Suppressor macrophage treated with lipopolysaccharide for 1 hour (primary cell): ENCODE measurements around the gene EPB41.
"Not testable (repeated sequence)": the region's sequence is repeated elsewhere in the genome, so short reads cannot be mapped to it uniquely, and the experiment has no call there.

Experiments
- DNase-seq, 3 donors: peaks; one replicate each; pipeline ENCODE4 v3.0.0-alpha.2; 2020 to 2022

EPB41 gene

DNA sequence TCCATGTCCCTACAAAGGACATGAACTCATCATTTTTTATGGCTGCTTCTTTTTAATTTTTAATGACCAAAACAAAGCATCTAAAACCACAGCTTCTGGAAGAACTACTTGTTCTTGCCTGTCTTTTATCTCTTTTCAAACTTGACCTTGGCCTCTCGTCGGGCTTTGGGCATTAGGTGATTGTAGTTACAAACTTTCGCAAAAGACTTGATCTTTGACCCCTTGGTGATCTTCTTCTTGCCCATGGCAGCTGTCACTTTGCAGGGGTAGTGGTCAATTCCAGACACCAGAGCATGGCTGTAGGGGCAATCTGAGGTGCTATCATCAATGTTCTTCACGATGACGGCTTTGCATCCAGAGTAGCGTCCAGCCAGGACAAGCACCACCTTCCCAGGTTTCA lies 67.8 kb downstream of the EPB41 start:
- DNase-seq = no peak

DNA sequence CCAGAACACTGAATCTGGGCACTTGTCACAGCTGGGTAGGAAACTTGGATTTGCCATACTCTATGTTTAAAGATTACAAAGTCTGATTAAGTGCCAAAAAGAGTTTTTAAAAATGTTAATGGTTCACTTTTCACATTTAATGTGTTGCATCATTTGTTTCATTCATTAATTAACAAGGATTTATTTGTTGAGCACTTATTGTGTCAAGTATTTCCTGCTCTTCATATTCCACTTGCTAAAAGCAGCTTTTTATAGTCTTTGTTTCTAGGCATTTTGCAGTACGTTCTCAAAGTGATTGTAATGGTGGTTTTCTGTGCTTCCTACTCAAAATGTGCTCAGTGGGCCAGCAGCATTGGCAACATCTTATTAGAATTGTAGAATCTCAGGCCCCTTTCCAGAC lies 68.7 kb downstream of the EPB41 start:
- no peak for DNase-seq

DNA sequence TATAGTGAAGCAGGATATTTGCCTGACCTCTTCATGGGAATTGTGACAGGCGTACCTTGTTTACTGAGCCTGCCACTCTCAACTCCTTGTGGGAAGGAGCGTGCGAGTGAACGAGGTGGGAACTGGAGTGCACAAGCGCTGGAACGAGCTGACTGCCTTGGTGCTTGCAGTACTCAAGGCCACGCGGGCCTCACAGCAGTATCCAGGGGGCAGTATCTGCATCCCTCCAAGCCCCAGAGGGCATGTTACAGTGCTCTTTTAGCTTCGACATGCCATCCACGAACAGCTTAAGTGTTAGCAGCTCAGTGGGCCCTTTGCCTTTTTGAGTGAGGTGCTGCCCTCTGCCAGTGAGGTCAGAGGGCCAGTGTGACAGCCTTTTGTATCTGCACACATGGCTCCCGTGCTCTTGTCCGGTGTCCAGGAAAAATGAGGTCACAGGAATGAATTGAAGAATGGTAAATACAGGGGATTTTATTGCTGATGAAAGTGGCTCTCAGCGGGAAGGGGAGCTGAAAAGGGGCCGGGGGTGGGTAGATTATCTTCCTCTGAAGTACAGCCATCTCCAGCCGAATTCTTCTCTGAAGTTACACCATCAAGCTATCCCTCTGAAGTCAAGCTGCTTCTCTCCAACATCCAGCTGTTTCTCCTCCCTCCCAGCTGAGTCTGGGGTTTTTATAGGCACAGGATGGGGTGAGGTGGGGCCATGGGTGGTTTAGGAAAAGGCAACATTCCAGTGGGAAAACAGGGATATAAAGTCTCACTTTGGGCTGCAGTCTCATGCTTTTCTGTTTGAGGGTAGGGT lies 69.3 kb downstream of the EPB41 start:
- no peak for DNase-seq

DNA sequence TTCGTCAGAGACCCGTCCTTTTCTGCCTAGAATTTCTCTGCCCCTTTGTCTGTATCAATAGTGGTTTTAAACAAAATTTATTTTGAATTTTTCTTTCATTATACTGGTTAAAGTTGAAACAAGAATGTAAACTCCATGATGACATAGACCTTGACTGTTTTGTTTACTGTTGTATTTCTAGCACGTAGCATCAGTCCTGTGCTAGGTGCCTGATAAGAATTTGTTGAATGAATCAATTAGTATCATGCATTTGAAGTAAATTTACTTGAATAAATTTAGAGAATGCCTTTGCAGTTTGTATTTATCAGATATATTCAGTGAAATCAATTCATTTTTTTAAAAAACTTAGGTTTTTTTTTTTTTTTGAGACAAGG lies 69.9 kb downstream of the EPB41 start:
- no peak for DNase-seq

DNA sequence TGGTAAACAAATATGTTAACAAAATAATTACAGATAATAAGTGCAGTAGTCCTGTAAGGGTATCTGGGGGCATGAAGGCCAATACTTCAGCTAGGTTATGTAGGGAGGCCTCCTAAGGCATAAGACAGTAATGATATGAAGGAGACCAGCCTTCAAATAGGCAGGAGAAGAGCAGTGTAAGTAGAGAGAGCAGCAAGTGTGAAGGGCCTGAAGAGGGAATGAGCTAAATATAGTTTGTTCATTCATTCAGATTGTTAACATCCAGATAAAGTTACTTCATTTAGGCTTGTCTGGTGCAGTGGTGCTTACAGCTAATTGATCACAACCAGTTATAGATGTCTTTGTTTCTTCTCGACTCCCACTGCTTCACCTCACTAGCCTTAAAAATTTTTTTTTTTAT lies 71.1 kb downstream of the EPB41 start:
- DNase-seq = no peak

DNA sequence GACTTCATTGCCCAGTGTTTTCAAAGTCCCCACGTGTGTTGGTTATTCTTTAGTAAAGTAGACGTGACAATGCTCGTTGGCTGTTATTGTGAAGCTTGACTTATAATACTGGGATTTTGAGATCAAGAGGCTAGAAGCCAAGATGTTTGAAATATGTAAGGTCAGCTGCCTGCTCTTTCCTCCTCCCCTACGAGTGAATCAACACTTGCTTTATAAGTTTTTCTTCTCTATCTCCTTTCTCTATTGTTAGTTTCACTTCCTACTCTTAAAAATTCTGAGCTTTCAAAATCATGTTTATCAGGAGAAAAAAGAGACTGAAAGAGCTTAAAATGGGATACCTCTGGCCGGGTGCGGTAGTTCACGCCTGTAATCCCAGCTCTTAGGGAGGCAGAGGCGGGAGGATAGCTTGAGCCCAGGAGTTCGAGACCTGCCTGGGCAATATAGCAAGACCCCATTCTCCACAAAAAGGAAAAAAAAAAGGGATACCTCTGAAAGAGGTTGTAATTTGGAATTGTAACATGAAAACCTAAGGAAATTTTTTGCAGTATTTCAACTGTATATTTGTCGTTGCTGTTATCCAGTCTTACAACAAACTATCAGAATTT lies 72.0 kb downstream of the EPB41 start:
- DNase-seq = peak; percentile 53 to 85 (median 82)

DNA sequence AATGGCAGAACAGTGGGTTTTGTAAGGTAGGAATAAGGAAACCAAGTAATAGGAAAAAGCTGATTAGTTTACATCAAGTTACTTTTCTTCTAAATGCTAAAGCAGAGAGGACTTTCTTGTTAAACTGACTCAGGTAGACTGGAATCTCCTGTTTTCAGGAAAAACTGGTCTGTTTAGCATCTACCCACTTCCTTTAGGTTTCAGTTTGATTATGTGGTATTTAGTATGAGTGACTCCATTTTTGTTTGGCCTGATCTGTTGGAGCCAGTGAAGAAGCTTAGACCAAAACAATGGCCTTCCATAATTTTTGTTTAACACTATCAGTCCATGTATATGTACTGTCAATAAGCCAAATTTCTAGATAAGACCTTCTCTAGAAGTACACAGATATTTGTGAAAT lies 88.4 kb downstream of the EPB41 start:
- DNase-seq = no peak

DNA sequence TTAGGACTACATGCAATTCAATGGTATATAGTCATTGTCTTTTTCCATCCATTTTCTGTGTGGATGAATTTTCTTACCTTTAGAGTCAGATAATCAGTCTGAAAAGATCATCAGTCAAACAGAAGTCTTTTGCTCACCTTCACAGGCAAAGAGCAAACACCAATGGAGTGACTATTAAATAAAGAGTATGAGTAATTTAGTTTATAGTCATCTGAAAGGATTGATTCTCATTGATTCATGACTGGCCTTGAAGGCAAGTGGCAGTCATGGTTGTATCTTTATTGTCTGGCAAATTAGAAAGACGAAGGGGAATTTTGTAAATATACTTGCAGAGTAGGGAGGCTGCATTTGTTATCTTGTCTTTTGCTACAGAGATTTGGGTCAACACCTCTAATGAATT lies 89.9 kb downstream of the EPB41 start:
- DNase-seq = no peak

DNA sequence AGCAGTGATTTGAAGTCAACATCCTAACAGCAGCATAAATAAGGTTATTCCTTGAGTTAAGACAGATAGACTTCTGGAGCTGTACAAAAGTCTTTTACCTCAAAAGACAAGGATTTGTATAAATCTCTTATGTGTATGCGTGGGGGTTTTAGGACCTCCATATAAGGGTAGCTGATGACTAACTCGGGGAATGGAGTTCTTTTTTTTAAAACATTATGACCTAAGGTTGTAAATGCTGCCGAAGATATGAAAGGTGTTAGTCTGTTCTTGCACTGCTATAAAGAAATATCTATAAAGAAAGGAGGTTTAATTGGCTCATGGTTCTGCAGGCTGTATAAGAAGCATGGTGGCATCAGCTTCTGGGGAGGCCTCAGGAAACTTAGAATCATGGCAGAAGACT lies 90.4 kb downstream of the EPB41 start:
- DNase-seq = no peak

DNA sequence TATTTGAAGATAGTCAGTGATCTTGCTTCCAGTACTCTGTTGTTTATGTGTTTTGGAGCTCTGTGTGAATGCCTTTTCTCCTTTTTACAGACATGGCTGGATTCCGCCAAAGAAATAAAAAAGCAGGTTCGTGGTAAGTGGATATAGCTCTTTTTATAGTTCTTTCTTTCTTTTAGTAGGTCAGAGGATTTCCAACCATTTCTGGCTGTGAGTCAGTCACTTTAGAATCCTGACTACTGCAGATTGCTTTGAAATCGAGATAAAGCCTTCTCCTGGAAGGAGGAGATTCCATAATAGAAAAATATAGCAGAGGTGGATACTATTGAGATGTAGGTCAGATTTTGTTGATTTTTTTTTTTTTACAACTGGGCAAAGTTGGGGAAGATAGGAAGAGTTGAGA lies 97.4 kb downstream of the EPB41 start:
- no peak for DNase-seq

DNA sequence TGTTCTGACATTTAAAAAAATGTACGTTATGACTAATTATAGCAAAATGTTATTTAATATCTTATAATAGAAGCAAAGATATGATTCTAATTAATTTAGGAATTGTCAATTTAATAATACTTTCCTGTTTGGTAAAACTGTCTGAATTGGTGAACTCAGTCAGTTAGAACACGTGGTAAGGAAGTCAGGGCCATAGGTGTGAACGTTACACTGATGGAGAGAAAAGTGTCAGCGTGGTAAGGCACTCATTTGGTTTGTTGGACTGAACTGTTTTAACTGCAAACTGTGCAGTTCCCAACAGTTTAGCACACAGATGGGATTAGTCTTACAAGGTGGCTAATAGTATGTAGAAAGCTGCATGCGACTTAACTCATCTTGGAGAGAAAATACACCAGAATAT lies 102.9 kb downstream of the EPB41 start:
- DNase-seq = no peak

DNA sequence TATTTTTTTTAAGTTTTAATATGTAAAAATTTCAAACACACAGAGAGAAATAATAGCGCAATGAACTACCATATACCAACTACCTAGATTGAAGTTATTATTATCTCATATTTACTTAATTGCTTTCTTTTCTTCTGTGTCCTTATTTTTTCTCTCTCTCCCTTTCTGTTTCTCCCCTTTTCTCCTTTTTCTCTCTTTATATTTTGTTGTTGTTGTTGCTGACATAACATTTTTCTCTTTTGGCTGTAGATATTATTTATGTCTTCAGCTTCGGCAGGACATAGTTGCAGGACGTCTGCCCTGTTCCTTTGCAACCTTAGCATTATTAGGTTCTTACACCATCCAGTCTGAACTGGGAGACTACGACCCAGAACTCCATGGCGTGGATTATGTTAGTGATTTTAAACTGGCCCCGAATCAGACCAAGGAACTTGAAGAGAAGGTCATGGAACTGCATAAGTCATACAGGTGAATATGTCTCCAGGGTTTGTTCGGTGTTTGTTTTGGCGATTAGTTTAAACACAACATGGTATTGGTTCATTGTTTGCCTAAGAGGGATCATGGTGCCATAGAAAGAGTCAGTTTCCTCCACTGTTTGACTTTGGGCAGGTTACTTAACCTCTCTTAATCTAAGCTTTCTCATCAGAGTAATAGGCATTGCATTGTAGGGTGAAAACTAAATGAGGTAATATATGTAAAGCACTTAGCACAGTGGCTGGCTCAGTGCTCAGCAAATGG lies 103.8 kb downstream of the EPB41 start:
- DNase-seq = no peak

DNA sequence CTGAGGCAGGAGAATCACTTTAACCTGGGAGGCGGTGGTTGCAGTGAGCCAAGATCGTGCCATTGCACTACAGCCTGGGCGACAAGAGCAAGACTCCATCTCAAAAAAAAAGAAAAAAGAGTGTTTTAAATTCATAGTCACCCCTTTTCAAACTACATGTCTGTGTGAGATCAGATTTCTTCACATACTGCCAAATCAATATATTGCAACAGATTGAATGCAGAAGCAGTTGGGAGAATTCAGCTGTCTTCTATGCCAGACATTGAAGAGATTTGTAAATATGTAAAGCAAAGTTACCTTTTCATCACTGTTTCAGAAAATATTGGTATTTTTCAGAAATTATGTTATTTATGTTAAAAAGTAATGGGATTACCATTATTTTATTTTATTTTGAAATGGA lies 108.3 kb downstream of the EPB41 start:
- DNase-seq = no peak

DNA sequence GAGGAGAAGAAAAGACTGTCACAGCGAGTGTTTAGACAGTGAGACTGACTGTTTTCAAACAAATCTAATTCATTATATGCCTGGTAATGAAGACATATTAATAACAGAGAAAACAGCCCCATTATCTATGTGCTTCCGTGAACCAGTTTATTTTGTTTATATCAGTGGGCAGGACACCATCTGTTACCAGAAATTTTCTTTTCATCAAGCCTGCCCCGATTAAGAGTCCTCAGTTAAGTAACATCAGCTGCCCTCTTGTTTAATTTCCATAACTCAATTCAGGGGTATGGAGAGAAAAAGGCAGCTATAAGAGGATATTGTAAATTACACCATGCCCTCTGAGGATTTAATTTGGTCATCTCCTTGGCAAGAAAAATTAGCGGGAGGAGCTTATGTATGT lies 115.3 kb downstream of the EPB41 start:
- no peak for DNase-seq

DNA sequence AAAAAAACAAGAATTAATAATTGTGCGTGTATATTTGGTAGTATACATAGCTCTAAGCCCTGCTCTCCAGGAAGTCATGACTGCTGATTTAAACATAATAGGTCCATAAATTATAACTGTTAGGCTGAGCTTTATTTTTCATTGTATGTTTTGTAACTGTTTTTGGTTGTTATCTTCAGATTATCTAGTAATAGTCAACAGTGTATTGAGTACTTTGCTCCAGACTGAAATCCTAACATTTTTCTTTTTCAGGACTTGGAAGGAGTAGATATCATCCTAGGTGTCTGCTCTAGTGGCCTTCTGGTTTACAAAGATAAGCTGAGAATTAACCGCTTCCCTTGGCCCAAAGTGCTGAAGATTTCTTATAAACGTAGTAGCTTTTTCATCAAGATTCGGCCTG lies 118.5 kb downstream of the EPB41 start:
- DNase-seq = no peak

DNA sequence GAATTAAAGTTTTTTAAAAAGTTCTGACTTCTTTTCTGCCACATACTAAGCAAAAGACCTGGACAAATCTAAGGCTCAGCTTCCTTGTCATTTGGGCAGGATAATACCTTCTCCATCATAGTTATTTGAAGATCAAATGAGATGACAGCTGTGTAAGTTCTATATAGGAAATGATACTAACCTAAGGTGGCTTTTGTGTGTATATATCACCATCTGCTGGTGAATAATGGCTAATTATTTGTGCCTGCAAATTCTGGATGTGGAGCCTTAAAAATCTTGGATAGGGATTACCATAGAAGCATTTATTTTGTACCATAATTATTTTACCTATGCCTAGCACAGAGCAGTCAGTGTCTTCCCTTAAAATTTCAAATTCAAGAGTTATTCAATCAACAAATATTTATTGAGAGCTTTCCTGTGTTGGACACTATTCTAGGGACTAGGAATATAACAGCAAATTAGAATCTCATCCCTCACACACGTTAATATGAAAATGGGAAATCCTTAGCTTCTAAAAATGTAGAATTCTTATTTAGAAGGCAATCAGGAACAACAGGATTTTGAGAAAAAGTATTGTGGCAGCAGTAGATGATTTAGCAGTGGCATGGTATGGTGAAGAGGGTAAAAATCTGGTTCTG lies 119.6 kb downstream of the EPB41 start:
- peak; percentile 17 to 68 (median 61) for DNase-seq

DNA sequence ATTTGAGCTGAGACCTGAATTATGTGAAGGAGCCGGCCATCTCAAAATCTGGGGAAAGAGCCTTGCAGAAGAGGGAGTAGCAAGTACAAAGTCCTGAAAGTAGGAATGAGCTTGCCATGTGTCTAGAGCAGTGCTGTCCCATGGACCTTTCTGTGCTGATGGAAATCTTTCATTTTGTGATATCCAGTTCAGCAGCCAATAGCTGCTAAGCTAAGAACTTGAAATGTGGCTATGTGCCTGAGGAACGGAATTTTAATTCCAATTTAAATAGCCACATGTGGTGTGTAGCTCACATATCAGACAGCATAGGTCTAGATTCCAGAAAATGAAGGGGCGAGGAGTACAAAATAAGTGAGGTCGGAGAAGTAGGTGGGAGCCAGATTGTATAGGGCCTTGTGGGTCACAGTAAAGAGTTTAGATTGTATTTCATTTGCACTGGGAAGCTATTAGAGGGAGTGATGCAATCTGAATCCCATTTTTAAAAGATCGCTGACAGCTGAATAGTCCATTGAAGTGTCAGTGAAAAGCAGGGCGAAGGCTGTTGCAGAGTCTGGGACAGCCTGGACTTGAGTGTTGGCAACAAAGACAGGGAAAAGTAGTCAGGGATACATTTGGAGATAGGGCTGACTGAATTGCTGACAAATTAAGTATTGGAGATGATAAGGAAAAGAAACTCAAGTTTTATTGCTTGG lies 129.1 kb downstream of the EPB41 start:
- DNase-seq = no peak

DNA sequence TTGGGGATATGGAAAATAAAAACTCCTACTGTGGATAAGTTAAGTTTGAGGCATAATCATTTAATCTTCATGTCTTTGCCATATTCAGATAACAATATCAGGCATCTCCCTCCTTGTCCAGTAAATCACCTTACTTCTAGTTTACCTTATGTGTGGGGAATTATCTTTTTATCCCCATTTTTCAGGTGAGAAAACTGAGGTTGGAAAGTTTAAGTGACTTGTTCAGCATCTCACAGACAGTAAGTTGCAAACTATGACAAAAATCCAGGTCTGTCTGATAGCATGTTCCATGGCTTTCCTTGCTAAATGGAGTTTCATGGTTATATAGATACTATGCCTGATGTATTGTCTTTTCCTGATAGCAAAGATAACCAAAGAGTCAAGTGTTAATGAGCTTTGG lies 129.6 kb downstream of the EPB41 start:
- no peak for DNase-seq

DNA sequence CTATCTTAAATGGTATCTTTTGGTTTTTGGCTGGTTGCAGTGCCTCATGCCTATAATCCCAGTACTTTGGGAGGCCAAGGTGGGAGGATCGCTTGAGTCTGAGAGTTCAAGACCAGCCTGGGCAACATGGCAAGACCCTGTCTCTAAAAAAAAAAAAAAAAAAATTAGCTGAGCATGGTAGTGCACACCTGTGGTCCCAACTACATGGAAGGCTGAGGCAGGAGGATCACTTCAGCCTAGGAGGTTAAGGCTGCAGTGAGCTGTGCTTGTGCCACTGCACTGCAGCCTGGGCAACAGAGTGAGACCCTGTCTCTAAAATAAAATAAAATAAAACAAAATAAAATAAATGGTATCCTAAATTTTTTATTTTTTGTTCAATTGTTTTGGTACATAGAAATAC lies 131.3 kb downstream of the EPB41 start:
- DNase-seq = not testable (repeated sequence)

DNA sequence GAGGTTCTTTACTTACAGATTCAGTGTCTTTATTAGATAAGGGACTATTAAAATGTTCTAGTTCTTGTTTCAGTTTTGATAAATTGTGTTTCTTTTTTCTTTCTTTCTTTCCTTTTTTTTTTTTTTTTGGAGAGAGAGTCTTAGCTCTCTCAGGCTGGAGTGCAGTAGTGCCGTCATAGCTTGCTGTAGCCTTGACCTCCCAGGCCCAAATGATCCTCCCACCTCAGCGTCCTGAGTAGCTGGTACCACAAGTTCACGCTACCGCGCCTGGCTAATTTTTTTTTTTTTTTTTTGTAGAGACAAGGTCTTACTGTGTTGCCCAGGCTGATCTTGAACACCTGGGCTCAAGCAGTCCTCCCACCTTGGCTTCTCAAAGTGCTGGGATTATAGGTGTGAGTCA lies 132.8 kb downstream of the EPB41 start:
- no peak for DNase-seq

DNA sequence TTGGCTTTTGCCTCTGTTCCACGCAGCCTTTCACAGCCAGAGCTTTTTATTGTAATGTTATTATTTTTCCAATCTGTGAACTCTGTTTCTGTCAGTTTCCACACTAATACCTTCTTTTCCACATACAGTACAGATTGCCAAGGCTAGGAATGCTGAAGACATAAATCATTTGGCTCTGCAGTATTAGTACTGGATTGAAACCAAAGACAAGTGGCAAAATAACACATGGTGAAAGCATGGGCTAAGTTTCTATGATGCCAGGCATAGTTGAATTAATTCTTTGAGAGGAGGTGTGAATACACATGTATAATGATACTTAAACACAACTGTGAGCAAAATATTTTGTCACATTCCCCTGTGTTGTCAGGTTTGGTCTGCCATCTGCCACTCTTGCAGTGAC lies 135.8 kb downstream of the EPB41 start:
- no peak for DNase-seq

DNA sequence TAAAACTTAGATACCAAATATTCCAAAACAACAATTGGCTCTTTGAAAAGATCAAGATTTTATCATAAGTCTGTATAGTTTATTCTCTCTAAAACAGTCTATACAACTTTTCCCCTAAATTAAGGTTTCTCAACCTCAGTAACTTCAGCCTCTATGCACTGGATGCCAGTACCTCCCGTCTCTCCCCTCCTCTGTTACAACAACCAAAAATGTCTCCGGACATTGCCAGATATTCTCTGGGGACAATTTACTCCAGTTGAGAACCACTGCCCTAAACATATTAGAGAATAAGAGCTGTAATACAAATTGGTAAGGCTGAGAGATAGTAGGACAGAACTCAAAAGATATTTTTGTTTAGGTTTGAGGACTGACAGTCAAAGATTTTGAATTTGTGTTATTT lies 137.7 kb downstream of the EPB41 start:
- DNase-seq = no peak

DNA sequence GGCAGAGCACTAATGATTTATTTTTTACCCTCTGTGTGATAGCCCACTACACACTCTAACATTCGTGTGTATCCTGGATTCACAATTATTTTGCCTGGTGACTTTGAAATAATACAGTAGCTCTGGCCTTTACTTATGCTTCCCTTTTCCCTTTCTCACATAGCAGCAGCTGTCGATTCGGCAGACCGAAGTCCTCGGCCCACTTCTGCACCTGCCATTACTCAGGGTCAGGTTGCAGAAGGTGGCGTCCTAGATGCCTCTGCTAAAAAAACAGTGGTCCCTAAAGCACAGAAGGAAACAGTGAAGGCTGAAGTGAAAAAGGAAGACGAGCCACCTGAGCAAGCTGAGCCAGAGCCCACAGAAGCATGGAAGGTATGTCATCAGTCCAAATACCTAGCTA lies 138.6 kb downstream of the EPB41 start:
- DNase-seq = no peak
